CD14-positive monocyte (primary cell): ENCODE results near the gene ZSCAN1. TPM values are rescaled to one million over a fixed set of nuclear protein-coding genes. Genes with fewer than 3 reads are reported as not detected.
"Not testable (repeated sequence)": the region's sequence is repeated elsewhere in the genome, so short reads cannot be mapped to it uniquely, and the experiment has no call there.

Experiments
- DNase-seq, 3 donors: peaks; one replicate each; pipeline ENCODE4 v3.0.0-alpha.2; 2011 to 2022
- H2AFZ ChIP-seq: 2 replicates; pipeline ENCODE4 v1.6.0; 2012; ENCODE audit warnings: mild to moderate bottlenecking, low read depth, low read length, inconsistent platforms; ENCODE audit not compliant: insufficient read depth, poor library complexity, severe bottlenecking
- H3K27ac ChIP-seq, 2 donors: 1 replicate in 1 of 2; 2 replicates in 1 of 2; pipeline ENCODE4 v1.5.1; 2012 to 2013; ENCODE audit warnings: low read length in 2 of 2, control low read depth in 1 of 2, inconsistent platforms in 1 of 2, low read depth in 1 of 2, mild to moderate bottlenecking in 1 of 2
- H3K27me3 ChIP-seq, 2 donors: one replicate each; pipeline versions ENCODE4 v1.6.0 to v1.6.1; 2011 to 2013; ENCODE audit warnings: low read length in 2 of 2; ENCODE audit not compliant: control insufficient read depth in 2 of 2, insufficient read depth in 2 of 2
- H3K36me3 ChIP-seq, 2 donors: replicated peaks in 1 of 2; 1 replicate in 1 of 2; 2 replicates in 1 of 2; pipeline versions ENCODE4 v1.5.1 to v1.6.1; 2012 to 2013; ENCODE audit warnings: low read length in 2 of 2, control low read depth in 1 of 2, inconsistent platforms in 1 of 2, mild to moderate bottlenecking in 1 of 2; ENCODE audit not compliant: insufficient read depth in 2 of 2, control insufficient read depth in 1 of 2
- H3K4me1 ChIP-seq, 2 donors: 1 replicate in 1 of 2; 2 replicates in 1 of 2; pipeline versions ENCODE4 v1.5.1 to v1.6.1; 2012 to 2013; ENCODE audit warnings: low read length in 2 of 2, control low read depth in 1 of 2, inconsistent platforms in 1 of 2, mild to moderate bottlenecking in 1 of 2, moderate library complexity in 1 of 2; ENCODE audit not compliant: insufficient read depth in 2 of 2, control insufficient read depth in 1 of 2
- H3K4me2 ChIP-seq: replicated peaks from 2 replicates; pipeline ENCODE3; 2012; ENCODE audit warnings: low read length, moderate library complexity, mild to moderate bottlenecking; ENCODE audit not compliant: poor library complexity, severe bottlenecking; ENCODE audit errors: extremely low read depth
- H3K4me3 ChIP-seq, 3 experiments: fragments of 200-600 bp in 1 of 3; sonication (generic) in 1 of 3; replicated peaks in 1 of 3; 1 replicate in 2 of 3; 2 replicates in 1 of 3; pipeline ENCODE4 v1.5.1; 2011 to 2013; ENCODE audit warnings: low read length in 3 of 3, mild to moderate bottlenecking in 3 of 3, control low read depth in 2 of 3, low read depth in 2 of 3, inconsistent platforms in 1 of 3, moderate library complexity in 1 of 3
- H3K79me2 ChIP-seq: 2 replicates; pipeline ENCODE4 v1.6.0; 2012; ENCODE audit warnings: mild to moderate bottlenecking, control low read depth, inconsistent platforms, low read length, moderate library complexity; ENCODE audit not compliant: insufficient read depth
- H3K9ac ChIP-seq: 2 replicates; pipeline ENCODE4 v1.6.0; 2017; ENCODE audit warnings: low read length, mild to moderate bottlenecking; ENCODE audit not compliant: insufficient read depth, poor library complexity, severe bottlenecking
- H3K9me3 ChIP-seq, 2 donors: replicated peaks in 1 of 2; 1 replicate in 1 of 2; 2 replicates in 1 of 2; pipeline versions ENCODE4 v1.5.1 to v1.6.1; 2012 to 2013; ENCODE audit warnings: low read length in 2 of 2, control low read depth in 1 of 2; ENCODE audit not compliant: control insufficient read depth in 1 of 2, insufficient read depth in 1 of 2
- H4K20me1 ChIP-seq: 2 replicates; pipeline ENCODE4 v1.6.0; 2012; ENCODE audit warnings: mild to moderate bottlenecking, low read length, control low read depth, moderate library complexity; ENCODE audit not compliant: insufficient read depth
- H3K27ac Mint-ChIP-seq, 7 donors: one replicate each; pipeline ENCODE4 v1.8.0; 2020; ENCODE audit warnings: mild to moderate bottlenecking in 7 of 7, mixed read lengths in 7 of 7, moderate library complexity in 6 of 7, inconsistent platforms in 2 of 7
- H3K27me3 Mint-ChIP-seq, 3 donors: one replicate each; pipeline ENCODE4 v1.8.0; 2021 to 2022; ENCODE audit warnings: low read depth in 3 of 3, mild to moderate bottlenecking in 3 of 3, mixed read lengths in 3 of 3, moderate library complexity in 3 of 3, inconsistent platforms in 1 of 3
- H3K36me3 Mint-ChIP-seq, 2 donors: one replicate each; pipeline ENCODE4 v1.8.0; 2020; ENCODE audit warnings: mixed read lengths in 2 of 2, inconsistent platforms in 1 of 2, mild to moderate bottlenecking in 1 of 2
- H3K4me1 Mint-ChIP-seq: one replicate; pipeline ENCODE4 v1.8.0; 2020; ENCODE audit warnings: mild to moderate bottlenecking, mixed read lengths
- H3K4me3 Mint-ChIP-seq, 2 donors: one replicate each; pipeline ENCODE4 v1.8.0; 2020; ENCODE audit warnings: mild to moderate bottlenecking in 2 of 2, mixed read lengths in 2 of 2, moderate library complexity in 1 of 2
- H3K9me3 Mint-ChIP-seq, 7 donors: one replicate each; pipeline ENCODE4 v1.8.0; 2020 to 2022; ENCODE audit warnings: mixed read lengths in 7 of 7, mild to moderate bottlenecking in 6 of 7, moderate library complexity in 6 of 7, inconsistent platforms in 2 of 7
- whole genome bisulfite sequencing: methylation state at CpG from one replicate; pipeline ENCODE4 v1.1.5; 2013; ENCODE audit warnings: missing lambda C conversion rate; ENCODE audit not compliant: insufficient coverage; 5-methylcytosine and 5-hydroxymethylcytosine counted together
- intact Hi-C, 2 donors: fragments of 100-400 bp; cut with micrococcal nuclease; formaldehyde crosslinking; loops; one replicate each; pipeline versions ENCODE4 v1.15.0 to v1.15.1; 2023
- polyA plus RNA-seq, 3 donors: library from polyadenylated mRNA; depleted of rRNA in 1 of 3; unstranded in 2 of 3; stranded (reverse) in 1 of 3; fragments of 300-500 nt in 2 of 3; fragments of >200 nt in 1 of 3; fragmentation: Illumina TruSeq in 2 of 3; gene quantifications; 1 replicate in 2 of 3; 2 replicates in 1 of 3; pipeline ENCODE4 v1.2.3, GENCODE V29; 2012 to 2021
- TF ChIP-seq, protein P1 (sequence below): fragments of 200-600 bp; IDR thresholded peaks from one replicate; pipeline ENCODE4 v1.8.0; 2022; ENCODE audit warnings: antibody characterized with exemption, mild to moderate bottlenecking

The ZSCAN1 gene
- polyA plus RNA-seq, 3 donors = not detected

GRCh38 chr19:58007285-58007684, 26.5 kb upstream of the ZSCAN1 start:
- Histone ChIP-seq H3K36me3 (peaks cover 3 to 35% of the 10 kb centered on the region in 2 donors), H3K4me3 (peak overlapping the region in 1 of 3 experiments; percentile 14), H3K4me2 (no peak overlapping the region), H3K4me1 (peaks cover 19 to 24% of the 10 kb centered on the region in 2 donors), H4K20me1 (no peaks in the 10 kb centered on the region), H3K79me2 (peaks cover 10% of the 10 kb centered on the region), H3K27ac (no peak overlapping the region), H3K9me3 (peaks cover 76 to 85% of the 10 kb centered on the region in 2 donors), H2AFZ (no peak overlapping the region), H3K9ac (no peak overlapping the region), H3K27me3 (no peaks in the 10 kb centered on the region)
- Mint-ChIP-seq H3K4me1 (peaks cover 31% of the 10 kb centered on the region), H3K9me3 (peaks cover 68 to 93% (median 88%) of the 10 kb centered on the region in 7 donors), H3K27ac (no peak overlapping the region), H3K36me3 (peaks cover 32 to 51% of the 10 kb centered on the region in 2 donors), H3K27me3 (peaks cover 0 to 19% (median 11%) of the 10 kb centered on the region in 3 donors), H3K4me3 (no peak overlapping the region)
- intact Hi-C loops = loop anchor here (10.0 kb wide), 3 partner anchors 178 to 298 kb away; partner anchors contain the start of genes ERVK3-1 (in 1 of the 2), ZNF274 (in 1 of the 2) and ZNF776 (in 1 of the 2)
- DNase-seq = no peak
- TF ChIP-seq, protein P1, sequence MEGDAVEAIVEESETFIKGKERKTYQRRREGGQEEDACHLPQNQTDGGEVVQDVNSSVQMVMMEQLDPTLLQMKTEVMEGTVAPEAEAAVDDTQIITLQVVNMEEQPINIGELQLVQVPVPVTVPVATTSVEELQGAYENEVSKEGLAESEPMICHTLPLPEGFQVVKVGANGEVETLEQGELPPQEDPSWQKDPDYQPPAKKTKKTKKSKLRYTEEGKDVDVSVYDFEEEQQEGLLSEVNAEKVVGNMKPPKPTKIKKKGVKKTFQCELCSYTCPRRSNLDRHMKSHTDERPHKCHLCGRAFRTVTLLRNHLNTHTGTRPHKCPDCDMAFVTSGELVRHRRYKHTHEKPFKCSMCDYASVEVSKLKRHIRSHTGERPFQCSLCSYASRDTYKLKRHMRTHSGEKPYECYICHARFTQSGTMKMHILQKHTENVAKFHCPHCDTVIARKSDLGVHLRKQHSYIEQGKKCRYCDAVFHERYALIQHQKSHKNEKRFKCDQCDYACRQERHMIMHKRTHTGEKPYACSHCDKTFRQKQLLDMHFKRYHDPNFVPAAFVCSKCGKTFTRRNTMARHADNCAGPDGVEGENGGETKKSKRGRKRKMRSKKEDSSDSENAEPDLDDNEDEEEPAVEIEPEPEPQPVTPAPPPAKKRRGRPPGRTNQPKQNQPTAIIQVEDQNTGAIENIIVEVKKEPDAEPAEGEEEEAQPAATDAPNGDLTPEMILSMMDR = no peak
- 100% methylated on average over 1 of the region's 1 CpG for WGBS

- not testable (repeated sequence) for H3K9ac ChIP-seq, H3K27ac ChIP-seq, H3K27ac Mint-ChIP-seq, H3K79me2 ChIP-seq, H4K20me1 ChIP-seq, DNase-seq, H3K27me3 ChIP-seq
- Histone ChIP-seq H3K4me2 (peak overlapping the region; percentile 92), H3K36me3 (peaks cover 3 to 35% of the 10 kb centered on the region in 2 donors), H3K4me1 (peaks cover 10 to 12% of the 10 kb centered on the region in 2 donors), H2AFZ (peak overlapping the region; percentile 91), H3K9me3 (peaks cover 78 to 86% of the 10 kb centered on the region in 2 donors), H3K4me3 (peak overlapping the region in 1 of 3 experiments; percentile 78)
- H3K36me3 Mint-ChIP-seq = peaks cover 29 to 40% of the 10 kb centered on the region in 2 donors
- peaks cover 72 to 96% (median 89%) of the 10 kb centered on the region in 7 donors for H3K9me3 Mint-ChIP-seq
- H3K4me3 Mint-ChIP-seq = peak overlapping the region in 1 of 2 donors; percentile 49
- H3K27me3 Mint-ChIP-seq = peaks cover 0 to 22% (median 10%) of the 10 kb centered on the region in 3 donors
- H3K4me1 Mint-ChIP-seq = peaks cover 24% of the 10 kb centered on the region
- 50% methylated on average over 2 of the region's 10 CpGs for WGBS
- intact Hi-C loops = loop anchor here (10.0 kb wide), 3 partner anchors 176 to 296 kb away; partner anchors contain the start of genes ERVK3-1 (in 1 of the 2), ZNF274 (in 1 of the 2) and ZNF776 (in 1 of the 2)
These were observed 24.9 kb upstream of the ZSCAN1 start for GRCh38 chr19:58008877-58009276.
